Measurements from ENCODE around the gene GABRB1. TPM values are rescaled to one million over a fixed set of nuclear protein-coding genes. Genes with fewer than 3 reads are reported as not detected.

Gene GABRB1
- total RNA-seq, 1 experiment from 2014 or later = not detected

- H3K4me2 ChIP-seq (ENCODE audit: low read length) = no peak overlapping the region
- H3K4me1 ChIP-seq (ENCODE audit: insufficient read depth, low read length) = no peaks in the 10 kb centered on the region
- peaks cover 32% of the 10 kb centered on the region for H3K27me3 ChIP-seq (ENCODE audit: low read length)
- POLR2A ChIA-PET (ENCODE audit: unreplicated experiment) = no interaction called here
- H3K9ac ChIP-seq (ENCODE audit: low read length) = no peak overlapping the region
- no peaks in the 10 kb centered on the region for H4K20me1 ChIP-seq (ENCODE audit: low read length)
- CTCF ChIA-PET = no interaction called here
- ATAC-seq (no peak), DNase-seq (no peak)
- no peak overlapping the region for H2AFZ ChIP-seq (ENCODE audit: low read length)
- BruUV-seq (replicated peaks) = no TSS peak
- H3K9me3 ChIP-seq (ENCODE audit: low read length) = no peaks in the 10 kb centered on the region
- no peaks in the 10 kb centered on the region for H3F3A ChIP-seq (ENCODE audit: low read length, unreplicated experiment)
- H3K79me2 ChIP-seq (ENCODE audit: low read length) = no peaks in the 10 kb centered on the region
- no peak overlapping the region for H3K27ac ChIP-seq (ENCODE audit: low read length)
- intact Hi-C loops (cut with micrococcal nuclease) = no loop called here
- no peaks in the 10 kb centered on the region for H3K9me2 ChIP-seq (replicated peaks; ENCODE audit: low read length)
- H3K4me3 ChIP-seq (ENCODE audit: low read length) = no peak overlapping the region
- TF ChIP-seq EZH2phosphoT487 (IDR thresholded peaks at IDR 0.05; ENCODE audit: borderline replicate concordance, low read length) = no peak
- H3K36me3 ChIP-seq (ENCODE audit: low read depth, low read length) = no peaks in the 10 kb centered on the region
These were observed 114.3 kb downstream of the GABRB1 start for GRCh38 chr4:47145630-47146029.

GRCh38 chr4:47154816-47155370 is 123.5 kb downstream of the GABRB1 start:
- ChIA-PET CTCF (no interaction called here), POLR2A (ENCODE audit: unreplicated experiment) (no interaction called here)
- no peak for TF ChIP-seq CTCF (conservative IDR thresholded peaks at IDR 0.05; ENCODE audit: low read depth, low read length)
- no peak for TF ChIP-seq EZH2 (IDR thresholded peaks at IDR 0.05; ENCODE audit: low read length, unreplicated experiment)
- no peak for TF ChIP-seq EZH2phosphoT487 (IDR thresholded peaks at IDR 0.05; ENCODE audit: borderline replicate concordance, low read length)
- H3K36me3 ChIP-seq (ENCODE audit: low read depth, low read length) = no peaks in the 10 kb centered on the region
- H3K9me2 ChIP-seq (replicated peaks; ENCODE audit: low read length) = no peaks in the 10 kb centered on the region
- no peak overlapping the region for H3K4me2 ChIP-seq (ENCODE audit: low read length)
- no peak overlapping the region for H3K27ac ChIP-seq (ENCODE audit: low read length)
- DNase-seq (no peak), ATAC-seq (no peak)
- H3K4me3 ChIP-seq (ENCODE audit: low read length) = no peak overlapping the region
- H3K9me3 ChIP-seq (ENCODE audit: low read length) = no peaks in the 10 kb centered on the region
- intact Hi-C loops (cut with micrococcal nuclease) = no loop called here
- no peaks in the 10 kb centered on the region for H3F3A ChIP-seq (ENCODE audit: low read length, unreplicated experiment)
- no TSS peak for BruUV-seq (replicated peaks)
- no peaks in the 10 kb centered on the region for H4K20me1 ChIP-seq (ENCODE audit: low read length)
- H2AFZ ChIP-seq (ENCODE audit: low read length) = no peak overlapping the region
- no peaks in the 10 kb centered on the region for H3K79me2 ChIP-seq (ENCODE audit: low read length)
- no peaks in the 10 kb centered on the region for H3K4me1 ChIP-seq (ENCODE audit: insufficient read depth, low read length)
- peaks cover 6% of the 10 kb centered on the region; the same call in 1 of the 2 replicates for H3K27me3 ChIP-seq (ENCODE audit: low read length)
- no peak overlapping the region for H3K9ac ChIP-seq (ENCODE audit: low read length)

GRCh38 chr4:47155919-47156318 is 124.6 kb downstream of the GABRB1 start:
- DNase-seq (no peak), ATAC-seq (no peak)
- Histone ChIP-seq H3K9ac (ENCODE audit: low read length) (no peak overlapping the region), H3K36me3 (ENCODE audit: low read depth, low read length) (no peaks in the 10 kb centered on the region), H3K9me3 (ENCODE audit: low read length) (no peaks in the 10 kb centered on the region), H3K9me2 (replicated peaks; ENCODE audit: low read length) (no peaks in the 10 kb centered on the region), H2AFZ (ENCODE audit: low read length) (no peak overlapping the region), H4K20me1 (ENCODE audit: low read length) (no peaks in the 10 kb centered on the region), H3K4me1 (ENCODE audit: insufficient read depth, low read length) (no peaks in the 10 kb centered on the region), H3K27ac (ENCODE audit: low read length) (no peak overlapping the region), H3K4me2 (ENCODE audit: low read length) (no peak overlapping the region), H3K4me3 (ENCODE audit: low read length) (no peak overlapping the region), H3F3A (ENCODE audit: low read length, unreplicated experiment) (no peaks in the 10 kb centered on the region), H3K27me3 (ENCODE audit: low read length) (peaks cover 6% of the 10 kb centered on the region; the same call in 1 of the 2 replicates), H3K79me2 (ENCODE audit: low read length) (no peaks in the 10 kb centered on the region)
- POLR2A ChIA-PET (ENCODE audit: unreplicated experiment) = no interaction called here
- CTCF ChIA-PET = no interaction called here
- no peak for TF ChIP-seq EZH2 (IDR thresholded peaks at IDR 0.05; ENCODE audit: low read length, unreplicated experiment)
- no peak for TF ChIP-seq CTCF (conservative IDR thresholded peaks at IDR 0.05; ENCODE audit: low read depth, low read length)
- no peak for TF ChIP-seq EZH2phosphoT487 (IDR thresholded peaks at IDR 0.05; ENCODE audit: borderline replicate concordance, low read length)
- no TSS peak for BruUV-seq (replicated peaks)
- intact Hi-C loops (cut with micrococcal nuclease) = no loop called here
